MCF 10A (cell line): ENCODE data around the gene PLXNC1. TPM values are rescaled to one million over a fixed set of nuclear protein-coding genes. Genes with fewer than 3 reads are reported as not detected.

ENCODE experiments used
- BruUV-seq: library from RNA; stranded (reverse); fragments of 400-500 nt; replicated peaks from 2 replicates; lab custom pipeline; 2021; lab: Mats Ljungman, UMichigan
- CTCF ChIA-PET: fragments of 300-600 bp; sonication (Branson Sonifier 250); formaldehyde crosslinking; extraction: SDS; loops from one replicate; lab custom pipeline; 2021; ENCODE audit warnings: antibody characterized with exemption, inconsistent platforms; lab: Yijun Ruan, JAX
- POLR2A ChIA-PET: fragments of 300-600, 350-650 bp; sonication (Branson Sonifier 250); formaldehyde crosslinking; extraction: SDS; loops from one replicate; lab custom pipeline; 2020; ENCODE audit warnings: antibody characterized with exemption, inconsistent platforms; lab: Yijun Ruan, JAX
- DNase-seq: peaks from one replicate; pipeline ENCODE4 v3.0.0-alpha.2; 2018; ENCODE audit not compliant: unreplicated experiment
- H3K27ac Mint-ChIP-seq: one replicate; pipeline ENCODE4 v1.8.0; 2022; ENCODE audit warnings: mild to moderate bottlenecking, low read depth, mixed read lengths; ENCODE audit not compliant: unreplicated experiment
- H3K27me3 Mint-ChIP-seq: one replicate; pipeline ENCODE4 v1.8.0; 2022; ENCODE audit warnings: mixed read lengths; ENCODE audit not compliant: insufficient read depth, unreplicated experiment
- H3K36me3 Mint-ChIP-seq: one replicate; pipeline ENCODE4 v1.8.0; 2022; ENCODE audit warnings: mild to moderate bottlenecking, moderate library complexity, mixed read lengths; ENCODE audit not compliant: insufficient read depth, unreplicated experiment
- H3K4me1 Mint-ChIP-seq: one replicate; pipeline ENCODE4 v1.8.0; 2022; ENCODE audit warnings: mixed read lengths; ENCODE audit not compliant: insufficient read depth, unreplicated experiment
- H3K4me3 Mint-ChIP-seq: one replicate; pipeline ENCODE4 v1.8.0; 2022; ENCODE audit warnings: mild to moderate bottlenecking, moderate library complexity, mixed read lengths; ENCODE audit not compliant: unreplicated experiment
- H3K9me3 Mint-ChIP-seq: one replicate; pipeline ENCODE4 v1.8.0; 2022; ENCODE audit warnings: mixed read lengths; ENCODE audit not compliant: unreplicated experiment
- CTCF ChIP-seq: fragments of 200-600 bp; IDR thresholded peaks from one replicate; pipeline ENCODE4 v1.8.0; 2022; ENCODE audit warnings: antibody characterized with exemption, mild to moderate bottlenecking; ENCODE audit not compliant: unreplicated experiment
- intact Hi-C: fragments of 100-400 bp; cut with micrococcal nuclease; formaldehyde crosslinking; loops from 2 replicates; pipeline ENCODE4 v1.14.1; 2022
- total RNA-seq: library from RNA; stranded (reverse); gene quantifications from 2 replicates; pipeline ENCODE4 v1.2.3, GENCODE V29; 2022

Gene PLXNC1
- total RNA-seq, 1 experiment from 2014 or later: 2.4 TPM

- Mint-ChIP-seq H3K4me3 (no peak overlapping the region), H3K4me1 (no peaks in the 10 kb centered on the region), H3K27ac (no peak overlapping the region), H3K36me3 (no peaks in the 10 kb centered on the region), H3K9me3 (no peaks in the 10 kb centered on the region), H3K27me3 (no peaks in the 10 kb centered on the region)
- DNase-seq: no peak
- POLR2A ChIA-PET: interaction anchor here (0.6 kb wide), 1 partner anchor 1227 kb away, joined by 3 read pairs; no protein-coding TSS in a partner anchor
- intact Hi-C loops: no loop called here
- TF ChIP-seq CTCF: no peak
- BruUV-seq: no TSS peak
- CTCF ChIA-PET: interaction anchor here (1.3 to 3.4 kb wide), 2 partner anchors 8 to 10 kb away, joined by 4 to 33 read pairs; no protein-coding TSS in a partner anchor
Measured at GRCh38 chr12:94111302-94111701, 37.1 kb upstream of the PLXNC1 start.

- intact Hi-C loops: no loop called here
- Mint-ChIP-seq H3K4me1 (no peaks in the 10 kb centered on the region), H3K27ac (no peak overlapping the region), H3K36me3 (no peaks in the 10 kb centered on the region), H3K9me3 (no peaks in the 10 kb centered on the region), H3K27me3 (no peaks in the 10 kb centered on the region), H3K4me3 (no peak overlapping the region)
- BruUV-seq: no TSS peak
- no peak for DNase-seq
- CTCF ChIA-PET: interaction anchor here (0.6 to 3.4 kb wide), 5 partner anchors 9 to 1562 kb away, joined by 3 to 33 read pairs (median 3); no protein-coding TSS in a partner anchor
- TF ChIP-seq CTCF: no peak
- POLR2A ChIA-PET: interaction anchor here (0.6 kb wide), 2 partner anchors 10 to 1228 kb away, joined by 3 read pairs; no protein-coding TSS in a partner anchor
Measured at GRCh38 chr12:94112121-94112520, 36.3 kb upstream of the PLXNC1 start.

- no peaks in the 10 kb centered on the region for H3K9me3 Mint-ChIP-seq
- no peak for DNase-seq
- H3K27ac Mint-ChIP-seq: no peak overlapping the region
- TF ChIP-seq CTCF: no peak
- H3K4me3 Mint-ChIP-seq: no peak overlapping the region
- ChIA-PET CTCF (interaction anchor here (0.7 kb wide), 1 partner anchor 12 kb away, joined by 3 read pairs; no protein-coding TSS in a partner anchor), POLR2A (no interaction called here)
- intact Hi-C loops: no loop called here
- BruUV-seq: no TSS peak
- no peaks in the 10 kb centered on the region for H3K36me3 Mint-ChIP-seq
- H3K4me1 Mint-ChIP-seq: no peaks in the 10 kb centered on the region
- H3K27me3 Mint-ChIP-seq: no peaks in the 10 kb centered on the region
Measured at GRCh38 chr12:94114166-94114565, 34.2 kb upstream of the PLXNC1 start.

GRCh38 chr12:94116191-94116590 lies 32.2 kb upstream of the PLXNC1 start:
- H3K27me3 Mint-ChIP-seq: no peaks in the 10 kb centered on the region
- POLR2A ChIA-PET: interaction anchor here (0.6 kb wide), 1 partner anchor 1279 kb away, joined by 4 read pairs; no protein-coding TSS in a partner anchor
- CTCF ChIA-PET: interaction anchor here (1.7 kb wide), 1 partner anchor 14 kb away, joined by 7 read pairs; no protein-coding TSS in a partner anchor
- H3K4me1 Mint-ChIP-seq: no peaks in the 10 kb centered on the region
- no peak overlapping the region for H3K4me3 Mint-ChIP-seq
- no peak overlapping the region for H3K27ac Mint-ChIP-seq
- H3K36me3 Mint-ChIP-seq: no peaks in the 10 kb centered on the region
- intact Hi-C loops: no loop called here
- BruUV-seq: no TSS peak
- TF ChIP-seq CTCF: no peak
- H3K9me3 Mint-ChIP-seq: no peaks in the 10 kb centered on the region
- DNase-seq: no peak
